SK-N-MC (cell line): ENCODE results near the gene PDE1A.

Experiments
- EZH2 ChIP-seq: fragments of 200-600 bp; sonication (generic); IDR thresholded peaks from one replicate; pipeline ENCODE4 v1.6.1; 2017; ENCODE audit warnings: antibody characterized with exemption
- POLR2AphosphoS5 ChIP-seq: IDR thresholded peaks from 2 replicates; pipeline ENCODE4 v1.6.1; 2012; ENCODE audit warnings: mild to moderate bottlenecking, low read depth, low read length, borderline replicate concordance

DNA sequence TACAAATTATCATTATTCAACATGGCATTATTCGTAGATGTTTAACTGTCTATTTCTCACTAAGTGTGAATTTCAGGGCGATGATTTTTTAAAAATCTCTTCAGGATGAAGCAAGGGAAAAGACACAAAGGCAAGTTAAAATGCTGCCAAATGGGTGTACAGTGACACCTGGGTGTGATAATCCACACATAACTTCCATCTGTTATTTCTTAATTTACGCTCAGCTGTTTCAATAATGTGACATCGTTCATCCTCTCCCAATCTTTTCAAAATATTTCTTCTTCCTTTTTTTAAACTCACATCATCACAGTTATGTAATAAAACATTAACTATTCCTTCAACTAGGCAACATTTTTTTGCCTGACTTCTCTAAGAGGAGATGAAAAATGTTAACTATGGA is 10.6 kb downstream of the PDE1A start:
- TF ChIP-seq EZH2 (no peak), POLR2AphosphoS5 (no peak)
